ENCODE measurements around the gene CALCOCO2. TPM values are rescaled to one million over a fixed set of nuclear protein-coding genes. Genes with fewer than 3 reads are reported as not detected.

The CALCOCO2 gene
- total RNA-seq, 4 donors from 2014 or later = 124 to 334 (median 163) TPM

DNA sequence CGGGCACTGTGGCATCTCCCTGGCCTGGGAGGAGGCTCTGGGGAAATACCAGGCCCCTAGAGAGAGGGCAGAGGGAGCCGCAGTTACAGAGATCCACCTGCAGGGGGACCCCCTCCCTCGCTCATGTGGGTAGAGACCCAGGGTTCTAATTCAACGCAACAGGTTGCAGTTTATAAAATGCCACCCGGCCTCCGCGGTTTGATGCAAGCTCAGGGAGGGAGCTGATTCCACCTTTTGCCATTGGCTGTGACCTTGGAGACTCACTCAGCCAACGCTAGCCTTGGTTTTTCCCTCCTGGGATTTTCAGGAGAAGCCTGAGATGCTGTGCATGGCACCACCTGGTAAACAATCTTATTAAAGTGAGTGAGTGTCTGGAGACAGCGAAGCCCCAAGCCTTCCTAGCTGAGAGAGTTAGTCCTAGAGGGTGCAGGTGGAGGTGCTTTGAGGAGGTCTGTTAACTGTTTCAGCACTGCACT, 25.9 kb upstream of the CALCOCO2 start:
- H3K9me3 ChIP-seq = no peaks in the 10 kb centered on the region
- peak; percentile 37 to 83 (median 82) for DNase-seq
- H3K4me3 ChIP-seq = no peak overlapping the region
- TF ChIP-seq CTCF (IDR thresholded peaks at IDR 0.05) = peak; percentile 84 to 94 (median 91)
- TF ChIP-seq POLR2A (IDR thresholded peaks at IDR 0.05) = no peak
- H3K27ac ChIP-seq = no peak overlapping the region
- H3K27me3 ChIP-seq = no peaks in the 10 kb centered on the region
- no peaks in the 10 kb centered on the region for H3K36me3 ChIP-seq
- H3K4me1 ChIP-seq = peaks cover 0 to 41% (median 3%) of the 10 kb centered on the region in 4 donors

GRCh38 chr17:48809182-48809581, 21.7 kb upstream of the CALCOCO2 start:
- TF ChIP-seq POLR2A (IDR thresholded peaks at IDR 0.05) = no peak
- no peak for TF ChIP-seq CTCF (IDR thresholded peaks at IDR 0.05)
- H3K4me1 ChIP-seq = peaks cover 0 to 19% (median 0%) of the 10 kb centered on the region in 4 donors
- no peaks in the 10 kb centered on the region for H3K27me3 ChIP-seq
- H3K36me3 ChIP-seq = no peaks in the 10 kb centered on the region
- H3K9me3 ChIP-seq = no peaks in the 10 kb centered on the region
- no peak overlapping the region for H3K4me3 ChIP-seq
- peak overlapping the region in 3 of 4 donors; percentile 46 to 73 (median 51) for H3K27ac ChIP-seq
- DNase-seq = peak in 2 of 3 donors; percentile 56 to 72

DNA sequence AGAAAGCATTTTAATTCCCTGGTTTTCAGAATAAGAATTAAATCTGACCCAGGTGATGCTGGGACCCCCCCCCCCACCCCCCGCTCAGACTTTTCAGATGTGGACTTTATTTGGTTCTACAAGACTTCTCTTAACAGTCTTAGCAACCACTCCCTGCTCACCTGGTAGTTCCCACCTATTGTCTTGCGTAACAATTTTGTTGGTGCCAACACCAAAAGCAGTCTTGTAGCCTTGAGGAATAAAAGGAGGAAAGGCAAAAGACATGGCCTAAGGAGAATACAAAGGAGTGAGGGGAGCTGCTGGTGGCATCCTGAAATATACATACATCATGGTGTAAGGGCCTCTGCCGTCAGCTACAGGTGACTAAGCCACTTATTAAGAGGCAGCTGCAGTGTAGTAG, 18.8 kb upstream of the CALCOCO2 start:
- DNase-seq = no peak
- Histone ChIP-seq H3K4me3 (no peak overlapping the region), H3K27ac (peak overlapping the region in 2 of 4 donors; percentile 44 to 63), H3K4me1 (peaks cover 0 to 26% (median 3%) of the 10 kb centered on the region in 4 donors), H3K36me3 (no peaks in the 10 kb centered on the region), H3K9me3 (no peaks in the 10 kb centered on the region), H3K27me3 (no peaks in the 10 kb centered on the region)
- TF ChIP-seq CTCF (IDR thresholded peaks at IDR 0.05) (no peak), POLR2A (IDR thresholded peaks at IDR 0.05) (no peak)

- Histone ChIP-seq H3K36me3 (no peaks in the 10 kb centered on the region), H3K4me1 (peaks cover 0 to 24% (median 7%) of the 10 kb centered on the region in 4 donors), H3K9me3 (no peaks in the 10 kb centered on the region), H3K4me3 (no peak overlapping the region), H3K27me3 (no peaks in the 10 kb centered on the region), H3K27ac (no peak overlapping the region)
- peak in 2 of 3 donors; percentile 44 to 83 for DNase-seq
- TF ChIP-seq POLR2A (IDR thresholded peaks at IDR 0.05) (no peak), CTCF (IDR thresholded peaks at IDR 0.05) (peak in 5 of 6 experiments; percentile 73 to 79 (median 76))
Observed at GRCh38 chr17:48814504-48814903, 16.3 kb upstream of the CALCOCO2 start.

- Histone ChIP-seq H3K27ac (no peak overlapping the region), H3K9me3 (no peaks in the 10 kb centered on the region), H3K27me3 (no peaks in the 10 kb centered on the region), H3K36me3 (no peaks in the 10 kb centered on the region), H3K4me1 (peaks cover 0 to 24% (median 7%) of the 10 kb centered on the region in 4 donors), H3K4me3 (no peak overlapping the region)
- DNase-seq = no peak
- TF ChIP-seq POLR2A (IDR thresholded peaks at IDR 0.05) (no peak), CTCF (IDR thresholded peaks at IDR 0.05) (no peak)
Observed at GRCh38 chr17:48815311-48815710, 15.5 kb upstream of the CALCOCO2 start.

DNA sequence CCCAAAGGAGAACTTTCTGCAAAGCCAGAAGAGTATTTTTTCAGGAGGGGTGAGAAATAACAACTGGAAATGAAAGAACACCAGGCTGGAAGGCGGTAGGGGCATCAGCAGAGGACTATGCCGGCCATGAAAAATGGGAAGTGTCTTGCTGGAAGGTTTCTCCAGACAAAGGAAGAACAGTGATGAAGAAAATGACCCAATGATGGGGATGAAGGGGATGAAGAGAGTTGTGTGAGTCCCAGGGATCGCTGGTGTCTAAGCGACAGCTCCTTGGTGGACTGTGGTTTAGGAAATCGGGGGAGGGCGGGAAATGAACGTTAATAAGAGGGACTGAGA, 14.4 kb upstream of the CALCOCO2 start:
- peak overlapping the region; percentile 7 to 56 (median 49) for H3K4me3 ChIP-seq
- H3K4me1 ChIP-seq = peaks cover 0 to 24% (median 7%) of the 10 kb centered on the region in 4 donors
- H3K36me3 ChIP-seq = no peaks in the 10 kb centered on the region
- peak overlapping the region in 1 of 4 donors; percentile 4 for H3K27ac ChIP-seq
- H3K27me3 ChIP-seq = no peaks in the 10 kb centered on the region
- no peak for TF ChIP-seq CTCF (IDR thresholded peaks at IDR 0.05)
- TF ChIP-seq POLR2A (IDR thresholded peaks at IDR 0.05) = no peak
- no peak for DNase-seq
- no peaks in the 10 kb centered on the region for H3K9me3 ChIP-seq

Measured in Peyer's patch (tissue), 4 donors.